ENCODE measurements around the gene RITA1.

Gene RITA1

GRCh38 chr12:113181975-113182374, 3.5 kb upstream of the RITA1 start:
- no peak for TF ChIP-seq CTCF (IDR thresholded peaks at IDR 0.05; ENCODE audit: control extremely low read depth, extremely low read depth, low read depth, missing control alignments)
- no peak for DNase-seq (ENCODE audit: extremely low spot score)
- ChIA-PET POLR2A (no interaction called here), CTCF (interaction anchor here (0.7 to 1.1 kb wide), 3 partner anchors 9 to 133 kb away, joined by 3 read pairs; no protein-coding TSS in a partner anchor)

- POLR2A ChIA-PET: no interaction called here
- no peak for TF ChIP-seq CTCF (IDR thresholded peaks at IDR 0.05; ENCODE audit: control extremely low read depth, extremely low read depth, low read depth, missing control alignments)
- CTCF ChIA-PET: interaction anchor here (1.1 to 3.5 kb wide), 3 partner anchors 9 to 134 kb away, joined by 3 to 15 read pairs (median 11); no protein-coding TSS in a partner anchor
- DNase-seq (ENCODE audit: extremely low spot score): no peak
Measured at GRCh38 chr12:113183030-113183589, 2.4 kb upstream of the RITA1 start.

- POLR2A ChIA-PET: interaction anchor here (0.6 to 2.4 kb wide), 3 partner anchors 17 to 46 kb away, joined by 3 to 7 read pairs (median 4); partner anchors contain the start of gene TPCN1
- no peak for TF ChIP-seq CTCF (IDR thresholded peaks at IDR 0.05; ENCODE audit: control extremely low read depth, extremely low read depth, low read depth, missing control alignments)
- DNase-seq (ENCODE audit: extremely low spot score): no peak
- CTCF ChIA-PET: interaction anchor here (1.9 to 3.5 kb wide), 2 partner anchors 10 to 11 kb away, joined by 11 to 15 read pairs; no protein-coding TSS in a partner anchor
Measured at GRCh38 chr12:113184098-113184899, 1.2 kb upstream of the RITA1 start.

- CTCF ChIA-PET: interaction anchor here (1.2 to 3.5 kb wide), 4 partner anchors 10 to 224 kb away, joined by 3 to 15 read pairs (median 7); no protein-coding TSS in a partner anchor
- POLR2A ChIA-PET: interaction anchor here (0.7 to 2.4 kb wide), 3 partner anchors 37 to 841 kb away, joined by 3 to 7 read pairs (median 4); partner anchors contain the start of gene TPCN1
- no peak for TF ChIP-seq CTCF (IDR thresholded peaks at IDR 0.05; ENCODE audit: control extremely low read depth, extremely low read depth, low read depth, missing control alignments)
- peak; percentile 93 for DNase-seq (ENCODE audit: extremely low spot score)
Measured at GRCh38 chr12:113184900-113185179, 681 bp upstream of the RITA1 start.

GRCh38 chr12:113186033-113186365, 478 bp downstream of the RITA1 start:
- ChIA-PET POLR2A (interaction anchor here (0.7 to 2.4 kb wide), 5 partner anchors 36 to 260 kb away, joined by 3 to 7 read pairs (median 3); partner anchors contain the start of gene TPCN1), CTCF (interaction anchor here (0.8 to 3.5 kb wide), 6 partner anchors 9 to 225 kb away, joined by 3 to 23 read pairs (median 4); no protein-coding TSS in a partner anchor)
- TF ChIP-seq CTCF (IDR thresholded peaks at IDR 0.05; ENCODE audit: control extremely low read depth, extremely low read depth, low read depth, missing control alignments): no peak
- no peak for DNase-seq (ENCODE audit: extremely low spot score)

GRCh38 chr12:113186666-113187325, 1.3 kb downstream of the RITA1 start:
- CTCF ChIA-PET: interaction anchor here (0.9 to 3.5 kb wide), 7 partner anchors 8 to 194 kb away, joined by 3 to 23 read pairs (median 6); no protein-coding TSS in a partner anchor
- POLR2A ChIA-PET: interaction anchor here (1.0 to 1.2 kb wide), 2 partner anchors 35 to 46 kb away, joined by 3 read pairs; no protein-coding TSS in a partner anchor
- no peak for DNase-seq (ENCODE audit: extremely low spot score)
- no peak for TF ChIP-seq CTCF (IDR thresholded peaks at IDR 0.05; ENCODE audit: control extremely low read depth, extremely low read depth, low read depth, missing control alignments)
